Pancreas (tissue), 10 donors: ENCODE data around the gene DTWD1. TPM values are rescaled to one million over a fixed set of nuclear protein-coding genes. Genes with fewer than 3 reads are reported as not detected.

Experiments used
- ATAC-seq, 4 donors: fragments of 200-7000 bp; cut with Tn5 transposase; one replicate each; pipeline versions ENCODE4 v1.8.0 to v1.9.1; 2020; ENCODE audit warnings: mild to moderate bottlenecking in 4 of 4, moderate library complexity in 4 of 4
- DNase-seq, 6 donors: peaks; one replicate each; pipeline ENCODE4 v3.0.0-alpha.2; 2020
- FAIRE-seq: peaks from 2 replicates; lab custom pipeline; 2012; peaks lifted over from hg19 to GRCh38; lab: Jason Lieb, UNC
- H3K27ac ChIP-seq, 4 donors: fragments of 200-600 bp; sonication (generic); 1 replicate in 3 of 4; 2 replicates in 1 of 4; pipeline versions ENCODE4 v1.5.0 to v1.8.0; 2020
- H3K27me3 ChIP-seq, 4 donors: fragments of 200-600 bp; one replicate each; pipeline ENCODE4 v1.8.0; 2021
- H3K36me3 ChIP-seq, 3 donors: fragments of 200-600 bp; sonication (generic) in 1 of 3; one replicate each; pipeline versions ENCODE4 v1.5.0 to v1.8.0; 2020 to 2021
- H3K4me1 ChIP-seq, 3 donors: fragments of 200-600 bp; one replicate each; pipeline ENCODE4 v1.8.0; 2021
- H3K4me3 ChIP-seq, 4 donors: fragments of 200-600 bp; sonication (generic) in 2 of 4; one replicate each; pipeline versions ENCODE4 v1.5.0 to v1.8.0; 2020 to 2021
- H3K9me3 ChIP-seq, 4 donors: fragments of 200-600 bp; one replicate each; pipeline ENCODE4 v1.8.0; 2021
- WGBS, 2 donors: extraction: QIAGEN DNeasy Blood & Tissue Kit; methylation state at CpG; one replicate each; pipeline ENCODE4 v1.1.7; 2013; 5-methylcytosine and 5-hydroxymethylcytosine counted together
- intact Hi-C, 3 donors: fragments of 100-400 bp; cut with DNase I; formaldehyde crosslinking; loops; one replicate each; pipeline versions ENCODE4 v1.11.1 to v1.14.2; 2022
- polyA plus RNA-seq, 2 donors: library from polyadenylated mRNA; stranded (reverse); fragments of 200-250 nt; gene quantifications; one replicate each; pipeline ENCODE4 v1.2.3, GENCODE V29; 2013
- total RNA-seq, 6 donors: library from RNA; stranded (reverse); fragmentation: NEBNext Ultra II Directional in 4 of 6; extraction: Animal tissue kit (Norgen Biotek cat#: 25700) in 4 of 6; gene quantifications; one replicate each; pipeline versions ENCODE4 v1.2.1 to v1.2.4, GENCODE V29; 2021 to 2023
- TF ChIP-seq, protein P1 (sequence below), 4 donors: fragments of 200-600 bp; sonication (generic) in 3 of 4; IDR thresholded peaks; one replicate each; pipeline versions ENCODE4 v1.5.0 to v1.8.0; 2021; ENCODE audit warnings: antibody characterized with exemption in 4 of 4
- donor health status: healthy with polysubstance abuse.
- donor health status: DM: no; HTN: no; CAD: no; lungs with moderate emphysema.
- donor health status: DM: no; HTN: no; CAD: no.
- donor health status: control.
- donor health status: control.
- donor health status: Bipolar disorder and iron deficiency.
- donor health status: DM: yes; HTN: yes; CAD: no.
- donor health status: DM: no; HTN: no; CAD: no.
- donor health status: DM: no; HTN: no; CAD: no.
- donor health status: DM: yes; HTN: yes; CAD: no.

DTWD1 gene
- total and polyA plus RNA-seq, 8 donors = 18.4 to 31.6 (median 23.0) TPM

DNA sequence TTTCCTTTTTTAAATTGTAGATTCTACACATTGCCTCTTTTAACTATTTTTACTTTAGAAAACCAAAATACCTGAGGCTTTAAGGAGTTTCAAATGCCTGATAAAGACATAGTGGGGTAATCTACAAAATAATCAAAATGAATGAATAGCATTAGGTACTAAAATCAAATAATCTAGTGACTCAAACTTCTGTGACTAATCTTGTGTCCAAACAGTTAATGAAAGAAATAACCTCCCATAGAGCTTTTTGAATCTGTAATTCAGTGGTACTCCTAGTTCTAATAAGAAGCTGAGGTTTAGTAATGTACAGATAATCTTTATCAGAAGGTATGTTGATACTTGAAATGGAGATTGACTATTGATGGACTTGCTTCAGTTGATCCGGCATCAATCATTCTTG lies 53.0 kb downstream of the DTWD1 start:
- FAIRE-seq = no peak
- Histone ChIP-seq H3K4me3 (no peak overlapping the region), H3K27me3 (no peaks in the 10 kb centered on the region), H3K36me3 (no peaks in the 10 kb centered on the region), H3K9me3 (no peaks in the 10 kb centered on the region), H3K27ac (no peak overlapping the region), H3K4me1 (no peaks in the 10 kb centered on the region)
- no peak for DNase-seq
- TF ChIP-seq, protein P1, sequence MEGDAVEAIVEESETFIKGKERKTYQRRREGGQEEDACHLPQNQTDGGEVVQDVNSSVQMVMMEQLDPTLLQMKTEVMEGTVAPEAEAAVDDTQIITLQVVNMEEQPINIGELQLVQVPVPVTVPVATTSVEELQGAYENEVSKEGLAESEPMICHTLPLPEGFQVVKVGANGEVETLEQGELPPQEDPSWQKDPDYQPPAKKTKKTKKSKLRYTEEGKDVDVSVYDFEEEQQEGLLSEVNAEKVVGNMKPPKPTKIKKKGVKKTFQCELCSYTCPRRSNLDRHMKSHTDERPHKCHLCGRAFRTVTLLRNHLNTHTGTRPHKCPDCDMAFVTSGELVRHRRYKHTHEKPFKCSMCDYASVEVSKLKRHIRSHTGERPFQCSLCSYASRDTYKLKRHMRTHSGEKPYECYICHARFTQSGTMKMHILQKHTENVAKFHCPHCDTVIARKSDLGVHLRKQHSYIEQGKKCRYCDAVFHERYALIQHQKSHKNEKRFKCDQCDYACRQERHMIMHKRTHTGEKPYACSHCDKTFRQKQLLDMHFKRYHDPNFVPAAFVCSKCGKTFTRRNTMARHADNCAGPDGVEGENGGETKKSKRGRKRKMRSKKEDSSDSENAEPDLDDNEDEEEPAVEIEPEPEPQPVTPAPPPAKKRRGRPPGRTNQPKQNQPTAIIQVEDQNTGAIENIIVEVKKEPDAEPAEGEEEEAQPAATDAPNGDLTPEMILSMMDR (IDR thresholded peaks at IDR 0.05) = no peak
- 93 to 97% methylated on average over 1 of the region's 1 CpG for WGBS, 2 donors
- intact Hi-C loops = no loop called here
- ATAC-seq = no peak

DNA sequence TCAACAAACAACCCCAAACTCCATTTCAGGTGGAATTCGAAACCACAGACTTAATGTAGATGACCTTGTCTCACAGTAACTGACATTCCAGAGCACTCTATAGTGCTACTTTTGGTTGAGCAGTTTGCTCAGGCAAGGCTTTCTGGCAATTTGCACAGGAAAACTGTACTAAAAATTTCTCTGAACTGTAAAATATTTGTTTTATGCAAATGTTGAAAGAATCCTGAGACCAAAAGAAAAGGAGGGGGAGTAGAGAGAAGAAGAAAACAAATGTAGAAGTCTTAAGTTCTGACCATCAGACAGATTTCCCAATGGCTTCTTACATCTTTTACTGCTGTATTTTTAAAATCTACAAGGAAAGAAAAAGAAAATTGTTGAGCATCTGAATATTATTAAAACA lies 53.5 kb downstream of the DTWD1 start:
- no peaks in the 10 kb centered on the region for H3K36me3 ChIP-seq
- WGBS, 2 donors = 53 to 55% methylated on average over 1 of the region's 1 CpG
- TF ChIP-seq, protein P1 (IDR thresholded peaks at IDR 0.05) = no peak
- FAIRE-seq (no peak), DNase-seq (no peak), ATAC-seq (no peak)
- no peaks in the 10 kb centered on the region for H3K27me3 ChIP-seq
- intact Hi-C loops = no loop called here
- no peak overlapping the region for H3K4me3 ChIP-seq
- H3K27ac ChIP-seq = no peak overlapping the region
- no peaks in the 10 kb centered on the region for H3K4me1 ChIP-seq
- H3K9me3 ChIP-seq = no peaks in the 10 kb centered on the region

DNA sequence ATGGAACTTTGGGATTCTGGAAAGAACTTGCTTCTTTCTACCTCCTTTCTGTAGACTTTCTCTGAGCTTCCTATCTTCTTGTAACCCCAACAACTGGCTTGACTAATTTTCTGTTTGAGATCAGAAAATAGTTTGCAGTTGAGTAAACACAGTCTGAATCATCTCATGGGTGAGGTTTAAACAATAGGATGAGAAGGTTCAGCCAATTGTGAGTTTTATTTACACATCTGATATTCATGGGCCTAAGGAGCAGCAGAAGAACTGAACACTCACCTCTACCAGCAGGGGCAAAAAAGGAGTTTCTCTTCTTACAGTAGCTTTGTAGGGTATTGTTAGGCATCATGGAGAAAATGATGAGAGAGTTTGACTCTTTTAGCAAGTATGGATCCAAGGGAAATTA lies 54.2 kb downstream of the DTWD1 start:
- Histone ChIP-seq H3K4me1 (no peaks in the 10 kb centered on the region), H3K9me3 (no peaks in the 10 kb centered on the region), H3K36me3 (no peaks in the 10 kb centered on the region), H3K4me3 (no peak overlapping the region), H3K27ac (no peak overlapping the region), H3K27me3 (no peaks in the 10 kb centered on the region)
- ATAC-seq = peak in 1 of 4 donors; percentile 30
- intact Hi-C loops = no loop called here
- DNase-seq = no peak
- TF ChIP-seq, protein P1 (IDR thresholded peaks at IDR 0.05) = no peak
- no peak for FAIRE-seq

DNA sequence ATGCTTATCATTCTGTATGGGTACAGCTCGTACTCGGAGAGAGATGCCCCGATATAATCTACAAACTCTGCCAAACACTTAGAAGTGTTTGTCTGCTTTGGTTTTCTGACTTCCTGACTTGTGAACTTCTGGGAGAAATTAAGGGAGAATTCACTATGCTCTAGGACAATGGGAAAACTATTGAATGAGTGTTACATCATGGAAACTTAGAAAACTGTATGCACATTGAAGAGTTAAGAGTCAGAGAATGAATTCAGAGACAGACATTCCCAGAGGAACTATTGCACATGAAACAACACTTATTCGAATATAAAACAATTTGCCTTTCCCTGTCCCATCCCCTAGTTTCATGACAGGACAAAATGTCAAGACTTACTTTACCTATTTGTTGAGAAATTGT lies 57.8 kb downstream of the DTWD1 start:
- no peak overlapping the region for H3K4me3 ChIP-seq
- H3K27me3 ChIP-seq = no peaks in the 10 kb centered on the region
- no peak for FAIRE-seq
- TF ChIP-seq, protein P1 (IDR thresholded peaks at IDR 0.05) = no peak
- ATAC-seq = no peak
- no peak overlapping the region for H3K27ac ChIP-seq
- no peaks in the 10 kb centered on the region for H3K9me3 ChIP-seq
- H3K36me3 ChIP-seq = no peaks in the 10 kb centered on the region
- intact Hi-C loops = no loop called here
- WGBS, 2 donors = 66 to 76% methylated on average over 4 of the region's 4 CpGs
- no peak for DNase-seq
- no peaks in the 10 kb centered on the region for H3K4me1 ChIP-seq

DNA sequence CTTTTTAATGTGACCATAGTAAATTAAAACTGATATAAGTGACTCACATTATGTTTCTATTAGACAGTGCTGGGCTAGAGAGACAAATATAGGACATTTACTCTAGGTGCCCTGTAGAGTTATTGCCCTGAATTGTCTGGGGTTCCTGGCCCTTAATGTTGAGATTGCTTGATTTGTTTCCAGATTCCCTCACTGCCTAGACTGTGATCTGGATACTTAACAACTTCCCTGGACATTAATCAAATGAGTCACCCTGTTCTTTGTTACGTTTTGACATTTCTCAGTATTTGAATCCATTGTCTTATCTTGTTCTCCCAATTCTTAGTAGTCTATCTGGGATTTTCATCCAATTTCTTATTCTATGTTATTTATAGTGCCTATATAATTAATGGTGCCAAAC lies 65.8 kb downstream of the DTWD1 start:
- H3K27me3 ChIP-seq = no peaks in the 10 kb centered on the region
- DNase-seq (no peak), FAIRE-seq (no peak), ATAC-seq (no peak)
- no peak overlapping the region for H3K4me3 ChIP-seq
- no peaks in the 10 kb centered on the region for H3K9me3 ChIP-seq
- intact Hi-C loops = no loop called here
- TF ChIP-seq, protein P1 (IDR thresholded peaks at IDR 0.05) = no peak
- no peaks in the 10 kb centered on the region for H3K36me3 ChIP-seq
- no peaks in the 10 kb centered on the region for H3K4me1 ChIP-seq
- WGBS, 2 donors = 62 to 71% methylated on average over 1 of the region's 1 CpG
- H3K27ac ChIP-seq = no peak overlapping the region
